WTC11 (cell line): ENCODE results near the gene MYOG.

ENCODE experiments used
- CBFB ChIP-seq: sonication (generic); formaldehyde crosslinking; IDR thresholded peaks from 2 replicates; pipeline ENCODE4 v1.8.1; 2022; ENCODE audit warnings: mild to moderate bottlenecking, low read depth, missing genetic modification reagents
- NR2C2 ChIP-seq: sonication (generic); formaldehyde crosslinking; IDR thresholded peaks from 2 replicates; pipeline ENCODE4 v1.8.0; 2022; ENCODE audit warnings: mild to moderate bottlenecking, missing genetic modification reagents
- RELA ChIP-seq: sonication (generic); formaldehyde crosslinking; IDR thresholded peaks from 2 replicates; pipeline ENCODE4 v1.8.1; 2022; ENCODE audit warnings: missing genetic modification reagents, mild to moderate bottlenecking, borderline replicate concordance
- STAT6 ChIP-seq: sonication (generic); formaldehyde crosslinking; conservative IDR thresholded peaks from 2 replicates; pipeline ENCODE4 v1.8.1; 2023; ENCODE audit warnings: mild to moderate bottlenecking, low read depth, missing genetic modification reagents, moderate library complexity
- ZNF138 ChIP-seq: sonication (generic); formaldehyde crosslinking; conservative IDR thresholded peaks from 2 replicates; pipeline ENCODE4 v1.8.1; 2022; ENCODE audit warnings: mild to moderate bottlenecking, moderate library complexity, missing genetic modification reagents
- TF ChIP-seq, protein P1 (sequence below): fragments of 200-600 bp; IDR thresholded peaks from 2 replicates; pipeline ENCODE4 v1.8.0; 2022; ENCODE audit warnings: antibody characterized with exemption

GRCh38 chr1:203069030-203069747, 16.6 kb downstream of the MYOG start:
- TF ChIP-seq, protein P1, sequence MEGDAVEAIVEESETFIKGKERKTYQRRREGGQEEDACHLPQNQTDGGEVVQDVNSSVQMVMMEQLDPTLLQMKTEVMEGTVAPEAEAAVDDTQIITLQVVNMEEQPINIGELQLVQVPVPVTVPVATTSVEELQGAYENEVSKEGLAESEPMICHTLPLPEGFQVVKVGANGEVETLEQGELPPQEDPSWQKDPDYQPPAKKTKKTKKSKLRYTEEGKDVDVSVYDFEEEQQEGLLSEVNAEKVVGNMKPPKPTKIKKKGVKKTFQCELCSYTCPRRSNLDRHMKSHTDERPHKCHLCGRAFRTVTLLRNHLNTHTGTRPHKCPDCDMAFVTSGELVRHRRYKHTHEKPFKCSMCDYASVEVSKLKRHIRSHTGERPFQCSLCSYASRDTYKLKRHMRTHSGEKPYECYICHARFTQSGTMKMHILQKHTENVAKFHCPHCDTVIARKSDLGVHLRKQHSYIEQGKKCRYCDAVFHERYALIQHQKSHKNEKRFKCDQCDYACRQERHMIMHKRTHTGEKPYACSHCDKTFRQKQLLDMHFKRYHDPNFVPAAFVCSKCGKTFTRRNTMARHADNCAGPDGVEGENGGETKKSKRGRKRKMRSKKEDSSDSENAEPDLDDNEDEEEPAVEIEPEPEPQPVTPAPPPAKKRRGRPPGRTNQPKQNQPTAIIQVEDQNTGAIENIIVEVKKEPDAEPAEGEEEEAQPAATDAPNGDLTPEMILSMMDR: no peak
- TF ChIP-seq RELA (no peak), STAT6 (no peak), CBFB (CRISPR knock-in tag) (no peak), NR2C2 (CRISPR knock-in tag) (no peak), ZNF138 (CRISPR knock-in tag) (no peak)
